Effector memory CD4-positive, alpha-beta T cell (primary cell): ENCODE results near the gene PLEKHF1.
"Not testable (repeated sequence)": the region's sequence is repeated elsewhere in the genome, so short reads cannot be mapped to it uniquely, and the experiment has no call there.

Experiments
- DNase-seq, 3 donors: peaks; one replicate each; pipeline ENCODE4 v3.0.0-alpha.2; 2020
- H3K27ac ChIP-seq: 2 replicates; pipeline ENCODE4 v1.7.0; 2013; ENCODE audit warnings: mild to moderate bottlenecking, low read length, moderate library complexity; ENCODE audit not compliant: insufficient read depth, poor library complexity, severe bottlenecking
- H3K27me3 ChIP-seq: replicated peaks from 2 replicates; pipeline ENCODE4 v1.7.0; 2013; ENCODE audit warnings: mild to moderate bottlenecking, low read length; ENCODE audit not compliant: insufficient read depth, control insufficient read depth, poor library complexity, severe bottlenecking
- H3K36me3 ChIP-seq: 2 replicates; pipeline ENCODE4 v1.7.0; 2013; ENCODE audit warnings: mild to moderate bottlenecking, low read length, moderate library complexity; ENCODE audit not compliant: control insufficient read depth, insufficient read depth
- H3K4me1 ChIP-seq: 2 replicates; pipeline ENCODE4 v1.7.0; 2013; ENCODE audit warnings: low read length, mild to moderate bottlenecking; ENCODE audit not compliant: control insufficient read depth, insufficient read depth, poor library complexity, severe bottlenecking
- H3K4me3 ChIP-seq: 2 replicates; pipeline ENCODE4 v1.7.0; 2013; ENCODE audit warnings: low read length, low read depth, mild to moderate bottlenecking; ENCODE audit not compliant: insufficient read depth, poor library complexity, severe bottlenecking
- H3K9me3 ChIP-seq: 2 replicates; pipeline ENCODE4 v1.7.0; 2013; ENCODE audit warnings: mild to moderate bottlenecking, low read length, moderate library complexity; ENCODE audit not compliant: control insufficient read depth

The PLEKHF1 gene

GRCh38 chr19:29699861-29700260 lies 34.6 kb downstream of the PLEKHF1 start:
- Histone ChIP-seq H3K27ac (no peak overlapping the region), H3K27me3 (no peaks in the 10 kb centered on the region), H3K4me1 (peaks cover 1% of the 10 kb centered on the region), H3K9me3 (no peaks in the 10 kb centered on the region), H3K4me3 (no peak overlapping the region), H3K36me3 (peaks cover 22% of the 10 kb centered on the region)
- no peak for DNase-seq

- H3K4me1 ChIP-seq, result no peaks in the 10 kb centered on the region
- H3K36me3 ChIP-seq, result peaks cover 24% of the 10 kb centered on the region
- H3K4me3 ChIP-seq, result no peak overlapping the region
- no peak overlapping the region for H3K27ac ChIP-seq
- DNase-seq, result no peak
- H3K9me3 ChIP-seq, result no peaks in the 10 kb centered on the region
- no peaks in the 10 kb centered on the region for H3K27me3 ChIP-seq
Measured at GRCh38 chr19:29700498-29700897, 35.2 kb downstream of the PLEKHF1 start.

GRCh38 chr19:29702161-29702962 lies 37.1 kb downstream of the PLEKHF1 start:
- Histone ChIP-seq H3K27ac (no peak overlapping the region), H3K27me3 (no peaks in the 10 kb centered on the region), H3K4me3 (no peak overlapping the region), H3K4me1 (no peaks in the 10 kb centered on the region), H3K9me3 (no peaks in the 10 kb centered on the region), H3K36me3 (peaks cover 36% of the 10 kb centered on the region)
- DNase-seq, result no peak

GRCh38 chr19:29702963-29703320 lies 37.7 kb downstream of the PLEKHF1 start:
- H3K9me3 ChIP-seq, result no peaks in the 10 kb centered on the region
- peaks cover 41% of the 10 kb centered on the region for H3K36me3 ChIP-seq
- H3K27ac ChIP-seq, result no peak overlapping the region
- DNase-seq, result no peak
- H3K27me3 ChIP-seq, result no peaks in the 10 kb centered on the region
- H3K4me1 ChIP-seq, result no peaks in the 10 kb centered on the region
- no peak overlapping the region for H3K4me3 ChIP-seq

- Histone ChIP-seq H3K36me3 (peaks cover 41% of the 10 kb centered on the region), H3K4me3 (no peak overlapping the region)
Measured at GRCh38 chr19:29704562-29705558, 39.6 kb downstream of the PLEKHF1 start.

GRCh38 chr19:29705706-29706105 lies 40.4 kb downstream of the PLEKHF1 start:
- Histone ChIP-seq H3K36me3 (peaks cover 41% of the 10 kb centered on the region), H3K4me3 (no peak overlapping the region), H3K9me3 (no peaks in the 10 kb centered on the region), H3K4me1 (peaks cover 6% of the 10 kb centered on the region), H3K27me3 (no peaks in the 10 kb centered on the region), H3K27ac (no peak overlapping the region)
- no peak for DNase-seq

More at GRCh38 chr19:29704562-29705558, 39.6 kb downstream of the PLEKHF1 start:
- H3K27ac ChIP-seq, result no peak overlapping the region
- DNase-seq, result no peak
- no peaks in the 10 kb centered on the region for H3K27me3 ChIP-seq
- H3K4me1 ChIP-seq, result no peaks in the 10 kb centered on the region
- no peaks in the 10 kb centered on the region for H3K9me3 ChIP-seq

GRCh38 chr19:29706635-29707034 lies 41.4 kb downstream of the PLEKHF1 start:
- Histone ChIP-seq H3K9me3 (no peaks in the 10 kb centered on the region), H3K4me3 (no peak overlapping the region), H3K4me1 (peaks cover 7% of the 10 kb centered on the region), H3K27ac (no peak overlapping the region), H3K27me3 (no peaks in the 10 kb centered on the region), H3K36me3 (peaks cover 38% of the 10 kb centered on the region)
- DNase-seq, result no peak

GRCh38 chr19:29708554-29709439 lies 43.5 kb downstream of the PLEKHF1 start:
- H3K4me3 ChIP-seq, result no peak overlapping the region
- no peak for DNase-seq
- peaks cover 28% of the 10 kb centered on the region for H3K4me1 ChIP-seq
- H3K27ac ChIP-seq, result no peak overlapping the region
- peaks cover 25% of the 10 kb centered on the region for H3K36me3 ChIP-seq
- H3K9me3 ChIP-seq, result no peaks in the 10 kb centered on the region
- H3K27me3 ChIP-seq, result no peaks in the 10 kb centered on the region

GRCh38 chr19:29709440-29709798 lies 44.2 kb downstream of the PLEKHF1 start:
- not testable (repeated sequence) for H3K9me3 ChIP-seq

More at GRCh38 chr19:29709440-29709798, 44.2 kb downstream of the PLEKHF1 start:
- H3K4me1 ChIP-seq, result peaks cover 34% of the 10 kb centered on the region
- H3K27me3 ChIP-seq, H3K27ac ChIP-seq, DNase-seq, H3K4me3 ChIP-seq: not testable (repeated sequence)
- H3K36me3 ChIP-seq, result peaks cover 24% of the 10 kb centered on the region
